ENCODE data around the gene GPBAR1.

GPBAR1 gene

DNA sequence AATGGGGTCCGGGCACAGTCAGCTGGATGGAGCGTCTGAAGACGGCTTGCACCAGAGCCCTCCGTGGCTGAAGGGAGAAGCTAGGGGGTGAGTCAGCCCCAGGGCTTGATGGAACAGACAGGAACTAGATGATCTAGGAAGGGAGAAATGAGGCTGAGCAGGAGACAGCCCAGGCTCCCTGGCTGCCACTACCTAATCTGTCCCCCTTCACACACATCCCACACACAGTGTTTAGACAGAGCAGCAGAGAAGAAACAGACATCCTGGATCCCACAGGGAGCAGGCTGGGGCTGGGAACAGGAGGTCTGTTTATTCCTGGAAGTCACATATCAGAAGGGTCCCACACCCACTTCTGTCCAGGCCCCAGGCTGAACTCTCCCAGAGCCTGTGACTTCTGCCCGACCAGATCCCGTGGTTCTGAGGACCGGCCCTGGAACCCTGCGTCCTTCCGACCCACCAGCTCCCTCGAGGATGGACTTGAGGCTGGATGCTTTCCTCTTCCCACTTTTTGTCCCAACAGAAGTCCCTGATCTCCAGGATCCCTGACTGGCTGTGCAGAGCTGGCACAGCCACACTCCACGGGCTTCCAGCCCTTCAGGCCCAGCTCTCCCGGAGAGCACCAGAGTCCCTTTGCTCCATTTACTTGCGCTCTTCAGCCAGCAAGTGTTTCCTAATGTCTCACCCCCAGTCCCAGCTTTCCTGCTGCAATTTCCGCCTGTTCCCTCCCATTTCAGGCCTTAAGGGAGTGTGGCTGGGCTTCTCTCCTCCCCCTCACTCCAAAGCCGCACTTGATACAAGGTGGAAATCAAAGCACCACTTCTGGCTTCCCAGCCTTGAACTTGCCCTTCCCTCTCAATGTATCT is 1.5 kb upstream of the GPBAR1 start:
- no peaks in the 10 kb centered on the region for H3K27me3 ChIP-seq (ENCODE audit: insufficient read depth, low read length, poor library complexity)
- no peaks in the 10 kb centered on the region for H3K9me3 ChIP-seq (ENCODE audit: insufficient read depth, low read length, severe bottlenecking)
- H2AFZ ChIP-seq (ENCODE audit: low read depth, low read length) = no peak overlapping the region
- TF ChIP-seq EZH2 (IDR thresholded peaks at IDR 0.05; ENCODE audit: borderline replicate concordance, low read depth, low read length, severe bottlenecking) (no peak), CTCF (IDR thresholded peaks at IDR 0.05; ENCODE audit: borderline replicate concordance, extremely low read depth, low read length, poor library complexity, severe bottlenecking) (no peak)
- ATAC-seq (ENCODE audit: insufficient read depth, low read depth) (peak; percentile 8; the same call in 1 of the 3 replicates), DNase-seq (no peak)
- H3K27ac ChIP-seq (ENCODE audit: low read length) = no peak overlapping the region
- no peak overlapping the region for H3K9ac ChIP-seq (ENCODE audit: low read depth, low read length)
- no peaks in the 10 kb centered on the region for H3K79me2 ChIP-seq (ENCODE audit: insufficient read depth, low read length)
- H3K4me2 ChIP-seq (ENCODE audit: insufficient read depth, low read length) = no peak overlapping the region
- peaks cover 34% of the 10 kb centered on the region for H3K36me3 ChIP-seq (ENCODE audit: insufficient read depth, low read length)
- H3K4me1 ChIP-seq (ENCODE audit: insufficient read depth, low read length) = peaks cover 1% of the 10 kb centered on the region; the same call in 1 of the 2 replicates
- 0 out of 2 replicates have a peak, but pooled peaks cover 5% of the 10 kb centered on the region for H4K20me1 ChIP-seq (ENCODE audit: insufficient read depth, low read length)
- no peak overlapping the region for H3K4me3 ChIP-seq (ENCODE audit: low read depth in 1 of 2, low read length in 2 of 2)

DNA sequence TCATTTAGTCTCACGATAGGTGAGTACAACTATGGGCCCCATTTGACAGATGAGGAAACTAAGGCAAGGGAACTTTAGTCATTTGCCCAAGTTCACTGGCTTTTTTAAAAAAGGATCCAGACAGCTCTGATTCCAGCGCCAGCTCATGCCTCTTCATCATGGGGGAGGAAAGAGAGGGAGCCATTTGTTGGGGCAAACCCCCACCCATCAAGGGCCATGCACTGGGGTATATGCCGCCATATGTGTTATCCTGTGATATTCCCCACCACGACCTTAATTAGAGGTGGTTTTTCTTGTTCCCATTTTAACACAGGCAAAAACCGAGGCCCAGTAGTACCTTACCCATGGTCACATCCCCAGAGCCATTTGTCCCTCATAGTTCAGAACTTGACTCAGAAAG is 649 bp upstream of the GPBAR1 start:
- Histone ChIP-seq H3K9me3 (ENCODE audit: insufficient read depth, low read length, severe bottlenecking) (no peaks in the 10 kb centered on the region), H3K4me3 (ENCODE audit: low read depth in 1 of 2, low read length in 2 of 2) (no peak overlapping the region), H3K4me2 (ENCODE audit: insufficient read depth, low read length) (no peak overlapping the region), H3K27me3 (ENCODE audit: insufficient read depth, low read length, poor library complexity) (no peaks in the 10 kb centered on the region), H3K79me2 (ENCODE audit: insufficient read depth, low read length) (0 out of 2 replicates have a peak, but pooled peaks cover 2% of the 10 kb centered on the region), H3K4me1 (ENCODE audit: insufficient read depth, low read length) (peaks cover 7% of the 10 kb centered on the region; the same call in 1 of the 2 replicates), H3K9ac (ENCODE audit: low read depth, low read length) (no peak overlapping the region), H4K20me1 (ENCODE audit: insufficient read depth, low read length) (peaks cover 11% of the 10 kb centered on the region; the same call in 1 of the 2 replicates), H2AFZ (ENCODE audit: low read depth, low read length) (no peak overlapping the region), H3K27ac (ENCODE audit: low read length) (no peak overlapping the region), H3K36me3 (ENCODE audit: insufficient read depth, low read length) (peaks cover 34% of the 10 kb centered on the region)
- ATAC-seq (ENCODE audit: insufficient read depth, low read depth) (no peak), DNase-seq (no peak)
- TF ChIP-seq EZH2 (IDR thresholded peaks at IDR 0.05; ENCODE audit: borderline replicate concordance, low read depth, low read length, severe bottlenecking) (no peak), CTCF (IDR thresholded peaks at IDR 0.05; ENCODE audit: borderline replicate concordance, extremely low read depth, low read length, poor library complexity, severe bottlenecking) (no peak)

GRCh38 chr2:218261423-218262236 is 815 bp downstream of the GPBAR1 start:
- Histone ChIP-seq H3K9me3 (ENCODE audit: insufficient read depth, low read length, severe bottlenecking) (no peaks in the 10 kb centered on the region), H3K4me3 (ENCODE audit: low read depth in 1 of 2, low read length in 2 of 2) (no peak overlapping the region), H3K27ac (ENCODE audit: low read length) (no peak overlapping the region), H2AFZ (ENCODE audit: low read depth, low read length) (no peak overlapping the region), H3K9ac (ENCODE audit: low read depth, low read length) (no peak overlapping the region), H3K36me3 (ENCODE audit: insufficient read depth, low read length) (peaks cover 38% of the 10 kb centered on the region), H3K4me2 (ENCODE audit: insufficient read depth, low read length) (no peak overlapping the region), H3K79me2 (ENCODE audit: insufficient read depth, low read length) (0 out of 2 replicates have a peak, but pooled peaks cover 2% of the 10 kb centered on the region), H3K4me1 (ENCODE audit: insufficient read depth, low read length) (peaks cover 7% of the 10 kb centered on the region; the same call in 1 of the 2 replicates), H3K27me3 (ENCODE audit: insufficient read depth, low read length, poor library complexity) (no peaks in the 10 kb centered on the region), H4K20me1 (ENCODE audit: insufficient read depth, low read length) (peaks cover 19% of the 10 kb centered on the region)
- TF ChIP-seq CTCF (IDR thresholded peaks at IDR 0.05; ENCODE audit: borderline replicate concordance, extremely low read depth, low read length, poor library complexity, severe bottlenecking) (no peak), EZH2 (IDR thresholded peaks at IDR 0.05; ENCODE audit: borderline replicate concordance, low read depth, low read length, severe bottlenecking) (no peak)
- no peak for ATAC-seq (ENCODE audit: insufficient read depth, low read depth)
- DNase-seq = no peak

All from DND-41 (cell line).